Endothelial cell of umbilical vein (primary cell): Measurements from ENCODE around the gene GPSM1. TPM values are rescaled to one million over a fixed set of nuclear protein-coding genes. Genes with fewer than 3 reads are reported as not detected.

ENCODE experiments used
- BruUV-seq: library from RNA; stranded (reverse); fragments of 400-500 nt; replicated peaks from 2 replicates; lab custom pipeline; 2021; lab: Mats Ljungman, UMichigan
- CTCF ChIA-PET: fragments of 300-600, 350-600 bp; sonication (Branson Sonifier 250); formaldehyde crosslinking; loops from one replicate; lab custom pipeline; 2021; ENCODE audit warnings: antibody characterized with exemption, inconsistent platforms; lab: Charles Lee
- POLR2A ChIA-PET: fragments of 300-600, 350-600 bp; sonication (Branson Sonifier 250); formaldehyde crosslinking; loops from one replicate; lab custom pipeline; 2021; ENCODE audit warnings: antibody characterized with exemption, inconsistent platforms; lab: Charles Lee
- DNase-seq: peaks from one replicate; pipeline ENCODE4 v3.0.0-alpha.2; 2011; ENCODE audit warnings: low read depth, low spot score
- FAIRE-seq: peaks from 2 replicates; lab custom pipeline; 2011; peaks lifted over from hg19 to GRCh38; lab: Jason Lieb, UNC
- H2AFZ ChIP-seq: 2 replicates; pipeline ENCODE4 v1.6.0; 2012; ENCODE audit warnings: low read depth, low read length, control low read depth, inconsistent platforms
- H3K27ac ChIP-seq: 2 replicates; pipeline ENCODE4 v1.5.1; 2011; ENCODE audit warnings: low read depth, mild to moderate bottlenecking, control low read depth, low read length, moderate library complexity; ENCODE audit not compliant: insufficient read depth
- H3K27me3 ChIP-seq, 2 experiments: 2 replicates each; pipeline versions ENCODE4 v1.6.0 to v1.6.1; 2011; ENCODE audit warnings: low read length in 2 of 2, mixed read lengths in 1 of 2; ENCODE audit not compliant: control insufficient read depth in 2 of 2, insufficient read depth in 2 of 2
- H3K36me3 ChIP-seq, 2 experiments: 2 replicates in 1 of 2; 3 replicates in 1 of 2; pipeline ENCODE4 v1.5.1; 2011; ENCODE audit warnings: low read length in 2 of 2, mild to moderate bottlenecking in 1 of 2, moderate library complexity in 1 of 2; ENCODE audit not compliant: control insufficient read depth in 2 of 2, insufficient read depth in 2 of 2; ENCODE audit errors: extremely low read depth in 1 of 2
- H3K4me1 ChIP-seq: 3 replicates; pipeline ENCODE4 v1.5.1; 2011; ENCODE audit warnings: mild to moderate bottlenecking, low read length; ENCODE audit not compliant: control insufficient read depth, insufficient read depth; ENCODE audit errors: extremely low read depth
- H3K4me2 ChIP-seq: 2 replicates; pipeline ENCODE4 v1.6.1; 2011; ENCODE audit warnings: low read length, control low read depth, mixed read lengths; ENCODE audit not compliant: insufficient read depth
- H3K4me3 ChIP-seq, 3 experiments: fragments of 200-600 bp in 1 of 3; sonication (generic), shearing (Covaris generic) in 1 of 3; replicated peaks in 1 of 3; 2 replicates each; pipeline ENCODE4 v1.5.1; 2011 to 2016; ENCODE audit warnings: control low read depth in 3 of 3, low read length in 3 of 3, mild to moderate bottlenecking in 2 of 3, inconsistent platforms in 1 of 3, low read depth in 1 of 3, moderate library complexity in 1 of 3; ENCODE audit not compliant: insufficient read depth in 1 of 3
- H3K79me2 ChIP-seq: 2 replicates; pipeline ENCODE4 v1.6.0; 2012; ENCODE audit warnings: low read length, inconsistent platforms; ENCODE audit not compliant: control insufficient read depth, insufficient read depth
- H3K9ac ChIP-seq: replicated peaks from 2 replicates; pipeline ENCODE3; 2011; ENCODE audit warnings: low read length, control low read depth; ENCODE audit not compliant: insufficient read depth; ENCODE audit errors: extremely low read depth
- H3K9me1 ChIP-seq: replicated peaks from 3 replicates; pipeline ENCODE4 v1.6.0; 2011; ENCODE audit warnings: mild to moderate bottlenecking, low read length; ENCODE audit not compliant: control insufficient read depth, insufficient read depth; ENCODE audit errors: extremely low read depth
- H3K9me3 ChIP-seq: replicated peaks from 2 replicates; pipeline ENCODE4 v1.5.1; 2012; ENCODE audit warnings: low read length, inconsistent platforms; ENCODE audit not compliant: control insufficient read depth, insufficient read depth
- H4K20me1 ChIP-seq: replicated peaks from 2 replicates; pipeline ENCODE3; 2011; ENCODE audit warnings: mild to moderate bottlenecking, low read length; ENCODE audit not compliant: control insufficient read depth, insufficient read depth; ENCODE audit errors: extremely low read depth
- EZH2 ChIP-seq: IDR thresholded peaks from 2 replicates; pipeline ENCODE4 v1.6.1; 2012; ENCODE audit warnings: borderline replicate concordance, low read depth, mild to moderate bottlenecking, moderate library complexity, low read length, inconsistent platforms; ENCODE audit not compliant: severe bottlenecking
- FOS ChIP-seq: IDR thresholded peaks from 2 replicates; pipeline ENCODE4 v1.6.1; 2011; ENCODE audit warnings: mild to moderate bottlenecking, low read length, moderate library complexity, borderline replicate concordance; ENCODE audit not compliant: insufficient read depth
- GATA2 ChIP-seq: IDR thresholded peaks from 2 replicates; pipeline ENCODE4 v1.7.0; 2011; ENCODE audit warnings: low read depth, mild to moderate bottlenecking, moderate library complexity, mixed read lengths, low read length; ENCODE audit not compliant: insufficient read length, insufficient read depth
- JUN ChIP-seq: IDR thresholded peaks from 2 replicates; pipeline ENCODE4 v1.6.1; 2011; ENCODE audit warnings: borderline replicate concordance, low read depth; ENCODE audit not compliant: insufficient read length, insufficient read depth
- MYC ChIP-seq: IDR thresholded peaks from one replicate; pipeline ENCODE4 v1.6.1; 2011; ENCODE audit warnings: mild to moderate bottlenecking, low read depth, low read length
- POLR2A ChIP-seq: IDR thresholded peaks from 2 replicates; pipeline ENCODE4 v1.6.1; 2012; ENCODE audit warnings: low read depth, mild to moderate bottlenecking, control low read depth, low read length
- POLR2AphosphoS5 ChIP-seq: IDR thresholded peaks from 2 replicates; pipeline ENCODE4 v1.6.1; 2012; ENCODE audit warnings: low read depth, mild to moderate bottlenecking, control low read depth, low read length, moderate library complexity; ENCODE audit not compliant: insufficient read depth
- dilution Hi-C: fragments of 300-500 bp; cut with MboI; formaldehyde crosslinking; loops from one replicate; pipeline ENCODE4 v1.15.0; 2019; ENCODE audit warnings: low sequenced_read_pairs; ENCODE audit not compliant: extremely low pct_ligation_motif_present
- intact Hi-C: fragments of 100-400 bp; cut with micrococcal nuclease; formaldehyde crosslinking; loops from one replicate; pipeline ENCODE4 v1.10.0; 2022
- polyA plus RNA-seq, 4 experiments: library from polyadenylated mRNA; depleted of rRNA in 3 of 4; stranded (reverse) in 3 of 4; unstranded in 1 of 4; fragments of >200 nt; gene quantifications; 2 replicates each; pipeline versions ENCODE4 v1.2.1 to v1.2.3, GENCODE V29; 2011 to 2012; ENCODE audit warnings: missing spikeins in 1 of 4
- total RNA-seq: library from RNA; stranded (reverse); gene quantifications from 2 replicates; pipeline ENCODE4 v1.2.3, GENCODE V29; 2021
- TF ChIP-seq, protein P1 (sequence below), 2 donors: IDR thresholded peaks; 1 replicate in 1 of 2; 2 replicates in 1 of 2; pipeline ENCODE4 v1.5.1; 2011; ENCODE audit warnings: low read length in 2 of 2, mild to moderate bottlenecking in 2 of 2, moderate library complexity in 2 of 2, control low read depth in 1 of 2, inconsistent platforms in 1 of 2, low read depth in 1 of 2; ENCODE audit not compliant: insufficient read depth in 1 of 2; ENCODE audit errors: extremely low read depth in 1 of 2
- TF ChIP-seq, protein P2 (sequence below): IDR thresholded peaks from 2 replicates; pipeline ENCODE4 v1.6.1; 2011; ENCODE audit not compliant: insufficient read depth, insufficient read length

Gene GPSM1
- total and polyA plus RNA-seq, 2 donors (not counting 3 experiments of a cell fraction or from before 2014, with no cell fraction given) = 34.6 to 47.1 TPM

DNA sequence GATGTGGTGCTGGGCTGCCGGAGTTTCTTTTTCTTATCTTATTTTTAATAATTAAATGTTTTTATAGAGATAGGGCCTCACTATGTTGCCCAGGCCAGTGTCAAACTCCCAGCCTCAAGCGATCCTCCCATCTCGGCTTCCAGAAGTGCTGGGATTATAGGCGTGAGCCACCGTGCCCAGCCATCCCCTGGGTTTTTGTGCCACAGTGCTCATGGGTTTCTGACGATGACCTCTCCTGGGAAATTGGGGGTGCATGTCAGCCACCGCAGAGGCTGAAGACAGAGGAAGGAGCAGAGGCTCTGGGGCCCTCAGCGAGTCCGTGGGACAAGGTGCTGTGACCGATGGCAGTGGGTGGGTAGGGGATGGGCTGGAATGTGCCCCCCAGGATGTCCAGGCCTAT lies 14.4 kb downstream of the GPSM1 start:
- CTCF ChIA-PET = no interaction called here
- Histone ChIP-seq H2AFZ (no peak overlapping the region), H3K4me1 (peaks cover 10% of the 10 kb centered on the region), H3K9me3 (no peaks in the 10 kb centered on the region), H4K20me1 (no peaks in the 10 kb centered on the region), H3K9me1 (no peaks in the 10 kb centered on the region), H3K4me3 (no peak overlapping the region), H3K79me2 (no peaks in the 10 kb centered on the region), H3K27me3 (no peaks in the 10 kb centered on the region), H3K27ac (no peak overlapping the region), H3K36me3 (peaks cover 5 to 19% of the 10 kb centered on the region in 2 experiments), H3K4me2 (no peak overlapping the region), H3K9ac (no peak overlapping the region)
- no TSS peak for BruUV-seq
- FAIRE-seq (no peak), DNase-seq (no peak)
- TF ChIP-seq JUN (no peak), MYC (no peak), POLR2A (no peak), POLR2AphosphoS5 (no peak), FOS (no peak), GATA2 (no peak), EZH2 (no peak)
- TF ChIP-seq, protein P1, sequence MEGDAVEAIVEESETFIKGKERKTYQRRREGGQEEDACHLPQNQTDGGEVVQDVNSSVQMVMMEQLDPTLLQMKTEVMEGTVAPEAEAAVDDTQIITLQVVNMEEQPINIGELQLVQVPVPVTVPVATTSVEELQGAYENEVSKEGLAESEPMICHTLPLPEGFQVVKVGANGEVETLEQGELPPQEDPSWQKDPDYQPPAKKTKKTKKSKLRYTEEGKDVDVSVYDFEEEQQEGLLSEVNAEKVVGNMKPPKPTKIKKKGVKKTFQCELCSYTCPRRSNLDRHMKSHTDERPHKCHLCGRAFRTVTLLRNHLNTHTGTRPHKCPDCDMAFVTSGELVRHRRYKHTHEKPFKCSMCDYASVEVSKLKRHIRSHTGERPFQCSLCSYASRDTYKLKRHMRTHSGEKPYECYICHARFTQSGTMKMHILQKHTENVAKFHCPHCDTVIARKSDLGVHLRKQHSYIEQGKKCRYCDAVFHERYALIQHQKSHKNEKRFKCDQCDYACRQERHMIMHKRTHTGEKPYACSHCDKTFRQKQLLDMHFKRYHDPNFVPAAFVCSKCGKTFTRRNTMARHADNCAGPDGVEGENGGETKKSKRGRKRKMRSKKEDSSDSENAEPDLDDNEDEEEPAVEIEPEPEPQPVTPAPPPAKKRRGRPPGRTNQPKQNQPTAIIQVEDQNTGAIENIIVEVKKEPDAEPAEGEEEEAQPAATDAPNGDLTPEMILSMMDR (IDR thresholded peaks at IDR 0.05; ENCODE audit: extremely low read depth in 1 of 2, insufficient read depth in 1 of 2, low read depth in 1 of 2, low read length in 2 of 2) = no peak
- TF ChIP-seq, protein P2, sequence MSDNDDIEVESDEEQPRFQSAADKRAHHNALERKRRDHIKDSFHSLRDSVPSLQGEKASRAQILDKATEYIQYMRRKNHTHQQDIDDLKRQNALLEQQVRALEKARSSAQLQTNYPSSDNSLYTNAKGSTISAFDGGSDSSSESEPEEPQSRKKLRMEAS = no peak
- POLR2A ChIA-PET = no interaction called here
- intact Hi-C loops = loop anchor here (1.0 to 2.0 kb wide), 2 partner anchors 22 to 29 kb away; partner anchors contain the start of gene DNLZ
- dilution Hi-C loops = no loop called here
